ENCODE data around the gene E4F1. TPM values are rescaled to one million over a fixed set of nuclear protein-coding genes. Genes with fewer than 3 reads are reported as not detected.

Gene E4F1
- total RNA-seq, 1 donor from 2014 or later = 18.7 TPM

- Mint-ChIP-seq H3K27me3 (ENCODE audit: low read depth) (no peaks in the 10 kb centered on the region), H3K4me1 (ENCODE audit: low read depth) (no peaks in the 10 kb centered on the region), H3K4me3 (ENCODE audit: unreplicated experiment) (no peak overlapping the region), H3K36me3 (ENCODE audit: low read depth) (peaks cover 17% of the 10 kb centered on the region), H3K9me3 (ENCODE audit: low read depth) (no peaks in the 10 kb centered on the region), H3K27ac (ENCODE audit: unreplicated experiment) (no peak overlapping the region)
- TF ChIP-seq CTCF (IDR thresholded peaks at IDR 0.05) = no peak
- DNase-seq (ENCODE audit: low spot score) = no peak
Observed at GRCh38 chr16:2176047-2176446, 47.3 kb upstream of the E4F1 start.

GRCh38 chr16:2177101-2177500 lies 46.3 kb upstream of the E4F1 start:
- no peak overlapping the region for H3K27ac Mint-ChIP-seq (ENCODE audit: unreplicated experiment)
- no peaks in the 10 kb centered on the region for H3K4me1 Mint-ChIP-seq (ENCODE audit: low read depth)
- H3K36me3 Mint-ChIP-seq (ENCODE audit: low read depth) = peaks cover 15% of the 10 kb centered on the region
- H3K4me3 Mint-ChIP-seq (ENCODE audit: unreplicated experiment) = no peak overlapping the region
- H3K27me3 Mint-ChIP-seq (ENCODE audit: low read depth) = no peaks in the 10 kb centered on the region
- H3K9me3 Mint-ChIP-seq (ENCODE audit: low read depth) = no peaks in the 10 kb centered on the region
- no peak for TF ChIP-seq CTCF (IDR thresholded peaks at IDR 0.05)
- DNase-seq (ENCODE audit: low spot score) = no peak

- Mint-ChIP-seq H3K27me3 (ENCODE audit: low read depth) (no peaks in the 10 kb centered on the region), H3K9me3 (ENCODE audit: low read depth) (no peaks in the 10 kb centered on the region), H3K4me1 (ENCODE audit: low read depth) (no peaks in the 10 kb centered on the region), H3K4me3 (ENCODE audit: unreplicated experiment) (no peak overlapping the region), H3K27ac (ENCODE audit: unreplicated experiment) (no peak overlapping the region), H3K36me3 (ENCODE audit: low read depth) (peaks cover 16% of the 10 kb centered on the region)
- no peak for DNase-seq (ENCODE audit: low spot score)
- TF ChIP-seq CTCF (IDR thresholded peaks at IDR 0.05) = no peak
Observed at GRCh38 chr16:2177561-2177960, 45.8 kb upstream of the E4F1 start.

- no peak for TF ChIP-seq CTCF (IDR thresholded peaks at IDR 0.05)
- Mint-ChIP-seq H3K36me3 (ENCODE audit: low read depth) (peaks cover 12% of the 10 kb centered on the region), H3K4me3 (ENCODE audit: unreplicated experiment) (no peak overlapping the region), H3K27ac (ENCODE audit: unreplicated experiment) (no peak overlapping the region), H3K9me3 (ENCODE audit: low read depth) (no peaks in the 10 kb centered on the region), H3K4me1 (ENCODE audit: low read depth) (no peaks in the 10 kb centered on the region), H3K27me3 (ENCODE audit: low read depth) (no peaks in the 10 kb centered on the region)
- DNase-seq (ENCODE audit: low spot score) = no peak
Observed at GRCh38 chr16:2178321-2179106, 44.9 kb upstream of the E4F1 start.

- DNase-seq (ENCODE audit: low spot score) = no peak
- Mint-ChIP-seq H3K27me3 (ENCODE audit: low read depth) (no peaks in the 10 kb centered on the region), H3K27ac (ENCODE audit: unreplicated experiment) (no peak overlapping the region), H3K4me3 (ENCODE audit: unreplicated experiment) (no peak overlapping the region), H3K36me3 (ENCODE audit: low read depth) (peaks cover 10% of the 10 kb centered on the region), H3K4me1 (ENCODE audit: low read depth) (no peaks in the 10 kb centered on the region), H3K9me3 (ENCODE audit: low read depth) (no peaks in the 10 kb centered on the region)
- no peak for TF ChIP-seq CTCF (IDR thresholded peaks at IDR 0.05)
Observed at GRCh38 chr16:2179107-2179501, 44.3 kb upstream of the E4F1 start.

All from chondrocyte (in vitro differentiated cells).